GM15510 (cell line): ENCODE results near the gene UPF3B.

Experiments
- POLR2A ChIP-seq: IDR thresholded peaks from 3 replicates; pipeline ENCODE4 v1.6.1; 2011; ENCODE audit warnings: borderline replicate concordance; ENCODE audit not compliant: insufficient read length; ENCODE audit errors: extremely low read depth

UPF3B gene

GRCh38 chrX:119853444-119853843 is 681 bp upstream of the UPF3B start:
- no peak for TF ChIP-seq POLR2A

DNA sequence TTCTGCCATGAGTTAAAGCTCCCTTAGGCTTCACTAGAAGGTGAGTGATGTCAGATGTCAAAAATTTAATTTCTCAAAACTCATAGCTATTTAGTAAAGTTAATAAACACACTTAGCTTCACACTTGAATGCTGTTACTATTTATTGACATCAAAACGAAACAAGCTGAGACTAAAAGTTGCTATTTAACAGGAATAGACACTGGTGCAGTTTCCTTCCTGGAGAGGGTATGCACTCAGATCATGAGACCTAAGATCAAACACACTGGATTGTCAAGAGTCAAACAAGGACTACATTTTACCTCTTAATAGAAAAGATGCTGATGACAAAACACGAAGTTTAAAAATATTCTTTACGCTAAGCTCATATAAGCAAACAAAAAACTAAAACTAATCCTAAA is 18.9 kb downstream of the UPF3B start:
- no peak for TF ChIP-seq POLR2A

GRCh38 chrX:119828446-119828845 is 24.3 kb downstream of the UPF3B start:
- no peak for TF ChIP-seq POLR2A

DNA sequence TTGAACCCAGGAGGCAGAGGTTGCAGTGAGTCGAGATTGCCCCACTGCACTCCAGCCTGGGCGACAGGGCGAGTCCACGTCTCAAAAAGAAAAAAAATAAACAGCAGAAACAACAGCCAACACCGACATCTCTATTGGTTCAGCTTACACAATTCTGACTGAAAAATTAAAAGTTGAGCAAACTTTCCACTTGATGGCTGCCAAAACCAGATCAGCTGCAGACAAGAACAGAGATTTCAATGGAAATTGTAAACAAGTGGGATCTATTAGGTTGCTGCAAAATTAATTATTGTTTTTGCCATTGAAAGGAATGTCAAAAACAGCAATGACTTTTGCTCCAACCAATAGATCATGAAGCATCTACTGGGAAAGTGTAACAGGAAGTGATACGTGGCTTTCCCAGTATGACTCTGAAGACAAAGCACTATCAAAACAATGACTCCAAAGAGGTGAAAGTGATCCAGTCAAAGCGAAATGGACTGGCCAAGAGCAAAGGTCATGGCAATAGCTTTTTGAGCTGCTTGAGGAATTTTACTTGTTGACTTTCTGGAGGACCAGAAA is 26.3 kb downstream of the UPF3B start:
- no peak for TF ChIP-seq POLR2A

DNA sequence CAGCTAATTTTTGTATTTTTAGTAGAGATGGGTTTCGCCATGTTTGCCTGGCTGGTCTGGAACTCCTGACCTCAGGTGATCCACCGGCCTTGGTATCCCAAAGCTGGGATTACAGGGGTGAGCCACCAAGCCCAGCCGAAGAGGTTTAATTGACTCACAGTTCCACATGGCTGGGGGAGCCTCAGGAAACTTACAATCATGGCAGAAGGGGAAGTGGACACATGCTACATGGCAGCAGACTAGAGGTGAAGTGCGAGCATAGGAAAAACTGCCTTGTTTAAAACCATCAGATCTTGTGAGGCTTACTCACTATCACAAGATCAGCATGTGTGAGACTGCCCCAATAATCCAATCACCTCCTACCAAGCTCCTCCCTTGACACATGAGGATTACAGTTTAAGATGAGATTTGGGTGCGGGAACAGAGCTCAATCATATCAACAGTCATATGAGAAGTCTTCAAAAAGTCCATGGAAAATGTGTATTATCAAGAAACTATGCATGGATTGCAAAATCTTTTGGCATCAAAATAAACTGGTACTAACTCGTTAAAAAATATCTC is 35.6 kb downstream of the UPF3B start:
- no peak for TF ChIP-seq POLR2A

DNA sequence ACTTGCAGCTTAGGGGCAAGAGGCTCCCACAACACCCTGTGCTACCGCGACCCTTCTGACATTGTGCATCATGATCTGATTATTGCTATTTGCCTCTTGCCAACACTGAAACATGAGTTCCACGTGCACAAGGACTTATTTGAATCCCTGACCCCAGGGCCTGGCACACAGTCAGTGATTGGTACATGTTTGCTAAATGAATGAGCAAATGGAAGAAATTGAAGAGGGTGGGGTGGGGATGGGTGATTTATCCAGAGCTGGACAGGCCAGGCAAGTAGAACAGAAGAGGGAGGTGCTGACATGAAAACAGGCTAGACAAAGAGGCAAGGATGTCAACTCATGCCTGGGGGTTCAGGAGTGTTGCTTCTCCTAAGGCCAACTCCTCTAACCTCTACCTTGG is 36.5 kb downstream of the UPF3B start:
- no peak for TF ChIP-seq POLR2A

DNA sequence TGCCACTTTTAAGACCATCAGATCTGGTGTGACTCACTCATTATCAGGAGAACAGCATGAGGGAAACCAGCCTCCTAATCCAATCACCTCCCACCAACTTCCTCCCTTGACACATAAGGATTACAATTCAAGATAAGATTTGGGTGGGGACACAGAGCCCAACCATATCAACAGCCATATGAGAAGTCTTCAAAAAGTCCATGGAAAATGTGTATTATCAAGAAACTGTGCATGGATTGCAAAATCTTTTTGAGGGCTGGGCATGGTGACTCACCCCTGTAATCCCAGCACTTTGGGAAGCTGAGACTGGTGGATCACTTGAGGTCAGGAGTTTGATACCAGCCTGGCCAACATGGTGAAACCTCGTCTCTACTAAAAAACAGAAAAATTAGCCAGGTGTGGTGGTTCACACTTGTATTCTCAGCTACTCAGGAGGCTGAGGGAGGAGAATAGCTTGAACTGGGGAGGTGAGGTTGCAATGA is 43.5 kb downstream of the UPF3B start:
- TF ChIP-seq POLR2A, result no peak

DNA sequence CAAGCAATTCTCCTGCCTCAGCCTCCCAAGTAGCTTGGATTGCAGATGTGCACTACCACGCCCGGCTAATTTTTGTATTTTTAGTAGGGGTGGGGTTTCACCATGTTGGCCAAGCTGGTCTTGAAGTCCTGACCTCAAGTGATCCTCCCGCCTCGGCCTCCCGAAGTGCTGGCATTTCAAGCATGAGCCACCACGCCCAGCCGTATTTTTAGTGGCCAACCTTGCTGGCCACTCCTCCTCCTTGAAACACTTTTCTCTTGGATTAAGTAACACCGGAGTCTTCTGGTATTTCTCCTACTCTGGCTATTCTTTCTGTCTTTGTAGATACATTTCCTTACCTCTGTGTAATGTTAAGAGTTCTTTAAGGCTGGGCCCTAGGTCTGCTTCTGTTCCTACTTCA is 50.2 kb downstream of the UPF3B start:
- TF ChIP-seq POLR2A, result no peak

GRCh38 chrX:119801253-119802221 is 51.2 kb downstream of the UPF3B start:
- TF ChIP-seq POLR2A, result no peak

- TF ChIP-seq POLR2A, result peak; percentile 84
These were observed 61.1 kb downstream of the UPF3B start, which contains the start of gene RPL39 for GRCh38 chrX:119791437-119792231. RPL39 (minus strand) TSS chrX:119791630; CDS start chrX:119791576, 54 bp downstream.

DNA sequence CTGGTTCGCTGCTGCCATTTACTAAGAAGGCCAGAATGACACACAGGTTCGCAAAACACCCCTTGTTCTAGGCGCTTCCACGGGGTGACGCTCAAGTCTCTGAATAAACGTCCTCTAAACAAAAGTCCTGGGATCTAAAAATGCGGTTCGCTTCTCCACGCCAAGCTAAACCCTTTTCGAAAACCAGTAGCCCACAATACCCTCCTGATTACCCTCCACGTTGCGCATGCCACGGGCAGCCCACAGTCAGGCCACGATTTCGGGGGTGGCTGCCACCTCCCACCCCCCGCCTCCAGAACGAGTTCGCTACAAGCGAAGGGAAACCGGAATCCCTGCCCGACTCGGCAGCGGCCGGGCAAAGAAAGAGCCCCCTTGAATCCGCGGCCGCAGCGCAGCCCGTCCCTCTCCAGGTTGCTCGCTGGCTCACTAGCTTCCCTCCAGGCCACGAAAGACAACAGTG is 61.8 kb downstream of the UPF3B start:
- TF ChIP-seq POLR2A, result no peak

DNA sequence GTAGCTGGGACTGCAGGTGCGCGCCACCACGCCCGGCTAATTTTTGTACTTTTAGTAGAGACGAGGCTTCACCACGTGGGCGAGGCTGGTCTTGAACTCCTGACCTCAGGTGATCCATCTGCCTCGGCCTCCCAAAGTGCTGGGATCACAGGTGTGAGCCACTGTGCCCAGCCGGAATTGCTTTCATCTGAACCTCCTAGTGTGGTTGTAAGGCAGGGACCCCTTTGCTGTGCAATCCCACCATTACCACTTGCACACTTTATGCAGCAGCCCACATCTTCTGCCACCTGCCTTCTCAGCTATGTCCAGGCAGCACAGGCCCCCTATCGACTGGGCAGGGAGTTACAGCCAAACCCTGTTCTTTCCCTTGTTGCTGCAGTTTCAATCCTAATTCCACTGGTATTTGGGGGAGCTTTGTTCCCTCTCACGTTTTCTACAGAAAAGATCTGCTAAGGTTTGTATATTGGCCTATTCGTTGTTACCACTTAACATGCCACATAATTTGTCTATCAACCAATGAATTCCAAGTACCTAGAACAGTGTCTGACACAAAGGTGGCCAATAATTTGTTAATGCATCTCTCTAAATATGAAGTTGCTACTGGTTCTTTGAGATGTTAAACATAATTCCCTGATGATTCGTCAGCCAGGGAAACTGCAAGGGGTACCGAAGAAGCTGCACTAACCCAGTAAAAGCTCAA is 67.9 kb downstream of the UPF3B start:
- no peak for TF ChIP-seq POLR2A
